NCI-H187 (cell line): ENCODE results near the gene USP20.
"Not testable (repeated sequence)": the region's sequence is repeated elsewhere in the genome, so short reads cannot be mapped to it uniquely, and the experiment has no call there.

Experiments
- DNase-seq, 2 experiments: peaks; one replicate each; lab custom pipeline; 2025; lab: John Stamatoyannopoulos, UW

USP20 gene

GRCh38 chr9:129890718-129891299, 55.6 kb downstream of the USP20 start:
- not testable (repeated sequence) for DNase-seq

GRCh38 chr9:129891569-129891968, 56.3 kb downstream of the USP20 start:
- no peak for DNase-seq

- no peak for DNase-seq
Observed at GRCh38 chr9:129894120-129894823, 59.0 kb downstream of the USP20 start.

GRCh38 chr9:129895376-129896268, 60.4 kb downstream of the USP20 start:
- DNase-seq = no peak

- DNase-seq = no peak
Observed at GRCh38 chr9:129897263-129897662, 62.0 kb downstream of the USP20 start.

- no peak for DNase-seq
Observed at GRCh38 chr9:129898185-129898584, 62.9 kb downstream of the USP20 start.

GRCh38 chr9:129899620-129900019, 64.4 kb downstream of the USP20 start:
- DNase-seq = no peak

- DNase-seq = no peak
Observed at GRCh38 chr9:129900263-129901027, 65.2 kb downstream of the USP20 start.

GRCh38 chr9:129901993-129902739, 66.9 kb downstream of the USP20 start:
- DNase-seq = no peak

GRCh38 chr9:129902740-129903134, 67.5 kb downstream of the USP20 start:
- DNase-seq = no peak

GRCh38 chr9:129904734-129905133, 69.5 kb downstream of the USP20 start:
- no peak for DNase-seq

- DNase-seq = no peak
Observed at GRCh38 chr9:129906298-129906697, 71.0 kb downstream of the USP20 start.

GRCh38 chr9:129907201-129907600, 71.9 kb downstream of the USP20 start:
- no peak for DNase-seq

GRCh38 chr9:129908906-129909305, 73.6 kb downstream of the USP20 start:
- DNase-seq = no peak

GRCh38 chr9:129909851-129910250, 74.6 kb downstream of the USP20 start:
- no peak for DNase-seq

GRCh38 chr9:129910628-129911567, 75.6 kb downstream of the USP20 start:
- no peak for DNase-seq

GRCh38 chr9:129914051-129914450, 78.8 kb downstream of the USP20 start:
- DNase-seq = no peak

- no peak for DNase-seq
Observed at GRCh38 chr9:129916707-129917106, 81.4 kb downstream of the USP20 start.

GRCh38 chr9:129918296-129918950, 83.2 kb downstream of the USP20 start:
- no peak for DNase-seq

GRCh38 chr9:129919277-129919676, 84.0 kb downstream of the USP20 start:
- DNase-seq = no peak
